MCF 10A (cell line): Measurements from ENCODE around the gene GALNT1. TPM values are rescaled to one million over a fixed set of nuclear protein-coding genes. Genes with fewer than 3 reads are reported as not detected.

Experiments used
- Bru-seq: library from RNA; stranded (reverse); fragments of 400-500 nt; gene quantifications from one replicate; lab custom pipeline; 2021; lab: Mats Ljungman, UMichigan
- BruChase-seq, 2 experiments: library from RNA; stranded (reverse); fragments of 400-500 nt; gene quantifications; one replicate each; lab custom pipeline; 2021; lab: Mats Ljungman, UMichigan
- BruUV-seq: library from RNA; stranded (reverse); fragments of 400-500 nt; replicated peaks from 2 replicates; lab custom pipeline; 2021; lab: Mats Ljungman, UMichigan
- CTCF ChIA-PET: fragments of 300-600 bp; sonication (Branson Sonifier 250); formaldehyde crosslinking; extraction: SDS; loops from one replicate; lab custom pipeline; 2021; ENCODE audit warnings: antibody characterized with exemption, inconsistent platforms; lab: Yijun Ruan, JAX
- POLR2A ChIA-PET: fragments of 300-600, 350-650 bp; sonication (Branson Sonifier 250); formaldehyde crosslinking; extraction: SDS; loops from one replicate; lab custom pipeline; 2020; ENCODE audit warnings: antibody characterized with exemption, inconsistent platforms; lab: Yijun Ruan, JAX
- DNase-seq: peaks from one replicate; pipeline ENCODE4 v3.0.0-alpha.2; 2018; ENCODE audit not compliant: unreplicated experiment
- H3K27ac Mint-ChIP-seq: one replicate; pipeline ENCODE4 v1.8.0; 2022; ENCODE audit warnings: mild to moderate bottlenecking, low read depth, mixed read lengths; ENCODE audit not compliant: unreplicated experiment
- H3K27me3 Mint-ChIP-seq: one replicate; pipeline ENCODE4 v1.8.0; 2022; ENCODE audit warnings: mixed read lengths; ENCODE audit not compliant: insufficient read depth, unreplicated experiment
- H3K36me3 Mint-ChIP-seq: one replicate; pipeline ENCODE4 v1.8.0; 2022; ENCODE audit warnings: mild to moderate bottlenecking, moderate library complexity, mixed read lengths; ENCODE audit not compliant: insufficient read depth, unreplicated experiment
- H3K4me1 Mint-ChIP-seq: one replicate; pipeline ENCODE4 v1.8.0; 2022; ENCODE audit warnings: mixed read lengths; ENCODE audit not compliant: insufficient read depth, unreplicated experiment
- H3K4me3 Mint-ChIP-seq: one replicate; pipeline ENCODE4 v1.8.0; 2022; ENCODE audit warnings: mild to moderate bottlenecking, moderate library complexity, mixed read lengths; ENCODE audit not compliant: unreplicated experiment
- H3K9me3 Mint-ChIP-seq: one replicate; pipeline ENCODE4 v1.8.0; 2022; ENCODE audit warnings: mixed read lengths; ENCODE audit not compliant: unreplicated experiment
- intact Hi-C: fragments of 100-400 bp; cut with micrococcal nuclease; formaldehyde crosslinking; loops from 2 replicates; pipeline ENCODE4 v1.14.1; 2022
- long read RNA-seq: library from polyadenylated mRNA; stranded (forward); transcript quantifications from one replicate; pipeline ENCODE4 v2.0.0, GENCODE V29; 2022
- total RNA-seq: library from RNA; stranded (reverse); gene quantifications from 2 replicates; pipeline ENCODE4 v1.2.3, GENCODE V29; 2022
- TF ChIP-seq, protein P1 (sequence below): fragments of 200-600 bp; IDR thresholded peaks from one replicate; pipeline ENCODE4 v1.8.0; 2022; ENCODE audit warnings: antibody characterized with exemption, mild to moderate bottlenecking; ENCODE audit not compliant: unreplicated experiment

Gene GALNT1
- 71.0 and 83.2 TPM in 2 replicates for total RNA-seq
- Bru-seq, nascent RNA: percentile 85 among the genes with signal in this experiment
- BruChase-seq, experiment 1, labeled RNA remaining after a 6-hour chase: percentile 88 among the genes with signal in this experiment
- percentile 75 among the genes with signal in this experiment for BruChase-seq, experiment 2, labeled RNA remaining after a 2-hour chase
- long read RNA-seq, transcript GALNT1-201 (11 exons, 3,847 nt): major isoform, 6 of 316 reads
- long read RNA-seq, partial matches to known transcripts: 7 of 316 reads
- long read RNA-seq, other reads (novel, unspliced or antisense): 303 of 316 reads

- no peak for DNase-seq
- intact Hi-C loops: loop anchor here (2.0 to 10.0 kb wide), 4 partner anchors 84 to 353 kb away; partner anchors contain the start of gene INO80C
- Mint-ChIP-seq H3K36me3 (peaks cover 13% of the 10 kb centered on the region), H3K9me3 (peaks cover 15% of the 10 kb centered on the region), H3K4me1 (peaks cover 23% of the 10 kb centered on the region), H3K27me3 (no peaks in the 10 kb centered on the region), H3K27ac (peak within 1 kb of the TSS; percentile 69), H3K4me3 (peak within 1 kb of the TSS; percentile 76)
- TF ChIP-seq, protein P1, sequence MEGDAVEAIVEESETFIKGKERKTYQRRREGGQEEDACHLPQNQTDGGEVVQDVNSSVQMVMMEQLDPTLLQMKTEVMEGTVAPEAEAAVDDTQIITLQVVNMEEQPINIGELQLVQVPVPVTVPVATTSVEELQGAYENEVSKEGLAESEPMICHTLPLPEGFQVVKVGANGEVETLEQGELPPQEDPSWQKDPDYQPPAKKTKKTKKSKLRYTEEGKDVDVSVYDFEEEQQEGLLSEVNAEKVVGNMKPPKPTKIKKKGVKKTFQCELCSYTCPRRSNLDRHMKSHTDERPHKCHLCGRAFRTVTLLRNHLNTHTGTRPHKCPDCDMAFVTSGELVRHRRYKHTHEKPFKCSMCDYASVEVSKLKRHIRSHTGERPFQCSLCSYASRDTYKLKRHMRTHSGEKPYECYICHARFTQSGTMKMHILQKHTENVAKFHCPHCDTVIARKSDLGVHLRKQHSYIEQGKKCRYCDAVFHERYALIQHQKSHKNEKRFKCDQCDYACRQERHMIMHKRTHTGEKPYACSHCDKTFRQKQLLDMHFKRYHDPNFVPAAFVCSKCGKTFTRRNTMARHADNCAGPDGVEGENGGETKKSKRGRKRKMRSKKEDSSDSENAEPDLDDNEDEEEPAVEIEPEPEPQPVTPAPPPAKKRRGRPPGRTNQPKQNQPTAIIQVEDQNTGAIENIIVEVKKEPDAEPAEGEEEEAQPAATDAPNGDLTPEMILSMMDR: no peak
- CTCF ChIA-PET: no interaction called here
- BruUV-seq: no TSS peak
- POLR2A ChIA-PET: interaction anchor here (0.6 to 3.9 kb wide), 17 partner anchors 9 to 344 kb away, joined by 3 to 55 read pairs (median 9); partner anchors contain the start of gene INO80C
These were observed at the start of gene GALNT1 for GRCh38 chr18:35581546-35581897. Gene GALNT1, plus strand, starts transcription at chr18:35581740. Its CDS starts 72,923 bp downstream, at chr18:35654663.

DNA sequence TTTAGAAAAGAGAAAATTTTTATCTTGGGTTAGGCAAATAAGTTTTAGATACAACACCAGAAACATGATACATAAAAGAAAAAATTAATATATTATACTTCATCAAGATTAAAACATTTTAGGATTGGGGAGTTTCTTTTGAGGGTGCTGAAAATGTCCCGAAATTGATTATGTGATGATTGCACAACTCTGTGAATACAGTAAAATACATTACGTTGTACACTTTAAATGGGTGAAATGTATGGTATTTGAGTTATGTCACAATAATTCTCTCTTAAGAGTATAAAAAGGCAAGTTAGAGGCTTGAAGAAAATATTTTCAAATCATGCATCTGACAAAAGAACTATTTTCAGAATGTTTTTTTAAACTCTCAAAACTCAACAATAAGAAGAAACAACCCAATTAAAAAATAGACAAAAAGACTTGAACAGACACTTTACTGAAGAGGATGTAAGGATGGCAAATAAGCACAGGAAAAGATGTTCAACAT lies 47.6 kb upstream of the GALNT1 start:
- TF ChIP-seq, protein P1: no peak
- Mint-ChIP-seq H3K27ac (no peak overlapping the region), H3K4me1 (no peaks in the 10 kb centered on the region), H3K27me3 (no peaks in the 10 kb centered on the region), H3K9me3 (peaks cover 9% of the 10 kb centered on the region), H3K36me3 (no peaks in the 10 kb centered on the region), H3K4me3 (no peak overlapping the region)
- DNase-seq: no peak
- ChIA-PET POLR2A (interaction anchor here (1.3 kb wide), 1 partner anchor 14 kb away, joined by 3 read pairs; no protein-coding TSS in a partner anchor), CTCF (no interaction called here)
- no TSS peak for BruUV-seq
- intact Hi-C loops: no loop called here

GRCh38 chr18:35535297-35535696 lies 46.2 kb upstream of the GALNT1 start:
- peaks cover 9% of the 10 kb centered on the region for H3K9me3 Mint-ChIP-seq
- CTCF ChIA-PET: no interaction called here
- TF ChIP-seq, protein P1: no peak
- H3K27ac Mint-ChIP-seq: no peak overlapping the region
- POLR2A ChIA-PET: interaction anchor here (1.1 kb wide), 1 partner anchor 25 kb away, joined by 3 read pairs; no protein-coding TSS in a partner anchor
- no peak overlapping the region for H3K4me3 Mint-ChIP-seq
- no peaks in the 10 kb centered on the region for H3K27me3 Mint-ChIP-seq
- DNase-seq: no peak
- H3K4me1 Mint-ChIP-seq: no peaks in the 10 kb centered on the region
- H3K36me3 Mint-ChIP-seq: no peaks in the 10 kb centered on the region
- no TSS peak for BruUV-seq
- intact Hi-C loops: no loop called here

DNA sequence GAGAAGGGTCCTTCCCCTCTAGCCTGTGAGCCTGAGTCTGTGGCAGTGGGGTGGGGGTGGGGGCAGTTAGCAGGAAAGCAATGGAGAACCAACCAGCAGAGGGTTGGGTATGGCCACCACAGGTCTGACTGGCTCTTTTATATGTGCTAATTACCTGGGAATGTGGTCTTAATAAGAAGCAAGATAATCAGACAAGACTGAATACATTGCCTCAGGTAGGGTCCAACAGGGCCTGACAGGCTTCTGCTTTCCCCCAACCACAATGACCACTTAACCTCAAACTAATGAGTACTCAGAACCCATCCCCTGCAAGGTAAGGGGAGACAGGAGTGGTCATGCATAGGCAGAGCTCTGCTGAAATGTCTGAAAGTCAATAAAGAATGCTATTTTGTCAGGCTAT lies 39.2 kb upstream of the GALNT1 start:
- BruUV-seq: no TSS peak
- TF ChIP-seq, protein P1: no peak
- Mint-ChIP-seq H3K27ac (no peak overlapping the region), H3K36me3 (no peaks in the 10 kb centered on the region), H3K27me3 (no peaks in the 10 kb centered on the region), H3K9me3 (peaks cover 7% of the 10 kb centered on the region), H3K4me1 (no peaks in the 10 kb centered on the region), H3K4me3 (no peak overlapping the region)
- no peak for DNase-seq
- CTCF ChIA-PET: interaction anchor here (0.7 kb wide), 1 partner anchor 71 kb away, joined by 5 read pairs; no protein-coding TSS in a partner anchor
- POLR2A ChIA-PET: interaction anchor here (1.2 kb wide), 1 partner anchor 14 kb away, joined by 5 read pairs; no protein-coding TSS in a partner anchor
- intact Hi-C loops: no loop called here
